Right atrium auricular region (tissue), 2 donors: ENCODE data around the gene IL4. TPM values are rescaled to one million over a fixed set of nuclear protein-coding genes. Genes with fewer than 3 reads are reported as not detected.
A peak's percentile ranks its signal among the peaks of the same experiment; 100 is the strongest.

Experiments
- DNase-seq: peaks from one replicate; pipeline ENCODE4 v3.0.0-alpha.2; 2019; ENCODE audit warnings: low spot score
- H3K27ac ChIP-seq, 2 donors: fragments of 200-600 bp; sonication (generic); 1 replicate in 1 of 2; 2 replicates in 1 of 2; pipeline ENCODE4 v1.5.1; 2016 to 2019
- H3K27me3 ChIP-seq, 2 donors: fragments of 200-600 bp; sonication (generic); one replicate each; pipeline versions ENCODE4 v1.5.1 to v1.6.0; 2017 to 2019
- H3K36me3 ChIP-seq: fragments of 200-600 bp; sonication (generic); one replicate; pipeline ENCODE4 v1.5.1; 2016
- H3K4me1 ChIP-seq, 2 donors: fragments of 200-600 bp; sonication (generic); one replicate each; pipeline versions ENCODE4 v1.5.1 to v1.6.0; 2017 to 2019
- H3K4me3 ChIP-seq, 2 donors: fragments of 200-600 bp; sonication (generic); 1 replicate in 1 of 2; 2 replicates in 1 of 2; pipeline ENCODE4 v1.5.1; 2017 to 2019; ENCODE audit warnings: mild to moderate bottlenecking in 1 of 2, moderate library complexity in 1 of 2
- H3K9me3 ChIP-seq, 2 donors: fragments of 200-600 bp; sonication (generic); one replicate each; pipeline ENCODE4 v1.5.1; 2019
- CTCF ChIP-seq, 2 donors: fragments of 200-600 bp; sonication (generic); IDR thresholded peaks; one replicate each; pipeline ENCODE4 v1.5.1; 2019; ENCODE audit warnings: antibody characterized with exemption in 2 of 2
- total RNA-seq, 2 donors: library from RNA; depleted of rRNA; stranded (reverse); fragments of >200 nt; gene quantifications; one replicate each; pipeline ENCODE4 v1.1.0, GENCODE V29; 2016

IL4 gene
- total RNA-seq, 2 donors from 2014 or later, result not detected

GRCh38 chr5:132678735-132679134 is 4.9 kb downstream of the IL4 start:
- Histone ChIP-seq H3K36me3 (no peaks in the 10 kb centered on the region), H3K4me1 (peaks cover 0 to 3% of the 10 kb centered on the region in 2 donors), H3K27me3 (no peaks in the 10 kb centered on the region), H3K27ac (no peak overlapping the region), H3K4me3 (no peak overlapping the region), H3K9me3 (no peaks in the 10 kb centered on the region)
- peak; percentile 26 for DNase-seq
- no peak for TF ChIP-seq CTCF (IDR thresholded peaks at IDR 0.05)

- Histone ChIP-seq H3K4me3 (no peak overlapping the region), H3K36me3 (no peaks in the 10 kb centered on the region), H3K27me3 (no peaks in the 10 kb centered on the region), H3K4me1 (peaks cover 0 to 3% of the 10 kb centered on the region in 2 donors), H3K9me3 (no peaks in the 10 kb centered on the region), H3K27ac (no peak overlapping the region)
- DNase-seq, result peak; percentile 23
- TF ChIP-seq CTCF (IDR thresholded peaks at IDR 0.05), result no peak
Observed at GRCh38 chr5:132679166-132679565, 5.4 kb downstream of the IL4 start.

GRCh38 chr5:132679717-132680380 is 6.1 kb downstream of the IL4 start:
- Histone ChIP-seq H3K4me1 (peaks cover 0 to 3% of the 10 kb centered on the region in 2 donors), H3K4me3 (no peak overlapping the region), H3K27me3 (no peaks in the 10 kb centered on the region), H3K36me3 (no peaks in the 10 kb centered on the region), H3K27ac (no peak overlapping the region), H3K9me3 (no peaks in the 10 kb centered on the region)
- no peak for TF ChIP-seq CTCF (IDR thresholded peaks at IDR 0.05)
- DNase-seq, result peak; percentile 38

GRCh38 chr5:132680780-132681475 is 7.1 kb downstream of the IL4 start:
- no peaks in the 10 kb centered on the region for H3K36me3 ChIP-seq
- H3K4me3 ChIP-seq, result no peak overlapping the region
- TF ChIP-seq CTCF (IDR thresholded peaks at IDR 0.05), result no peak
- H3K4me1 ChIP-seq, result no peaks in the 10 kb centered on the region
- H3K9me3 ChIP-seq, result no peaks in the 10 kb centered on the region
- H3K27ac ChIP-seq, result no peak overlapping the region
- no peak for DNase-seq
- H3K27me3 ChIP-seq, result no peaks in the 10 kb centered on the region

GRCh38 chr5:132681476-132681831 is 7.7 kb downstream of the IL4 start:
- Histone ChIP-seq H3K27me3 (no peaks in the 10 kb centered on the region), H3K9me3 (no peaks in the 10 kb centered on the region), H3K36me3 (no peaks in the 10 kb centered on the region), H3K4me3 (no peak overlapping the region), H3K27ac (no peak overlapping the region), H3K4me1 (no peaks in the 10 kb centered on the region)
- DNase-seq, result no peak
- no peak for TF ChIP-seq CTCF (IDR thresholded peaks at IDR 0.05)
